GM21576 (cell line): ENCODE results near the gene SAMHD1.
"Not testable (repeated sequence)": the region's sequence is repeated elsewhere in the genome, so short reads cannot be mapped to it uniquely, and the experiment has no call there.

Experiments used
- ATAC-seq: cut with Tn5 transposase; IDR thresholded peaks from one replicate; pipeline ENCODE4 v1.9.1; 2021; ENCODE audit warnings: mild to moderate bottlenecking, moderate library complexity; ENCODE audit not compliant: unreplicated experiment

Gene SAMHD1

GRCh38 chr20:36951198-36951978 is at the start of gene SAMHD1:
Gene SAMHD1 (minus strand): TSS chr20:36951708. CDS start chr20:36951643, 65 bp downstream.
- ATAC-seq = peak; percentile 86

- not testable (repeated sequence) for ATAC-seq
Observed at GRCh38 chr20:37000171-37000570, 48.7 kb upstream of the SAMHD1 start.

GRCh38 chr20:36998652-36999051 is 47.1 kb upstream of the SAMHD1 start:
- no peak for ATAC-seq

DNA sequence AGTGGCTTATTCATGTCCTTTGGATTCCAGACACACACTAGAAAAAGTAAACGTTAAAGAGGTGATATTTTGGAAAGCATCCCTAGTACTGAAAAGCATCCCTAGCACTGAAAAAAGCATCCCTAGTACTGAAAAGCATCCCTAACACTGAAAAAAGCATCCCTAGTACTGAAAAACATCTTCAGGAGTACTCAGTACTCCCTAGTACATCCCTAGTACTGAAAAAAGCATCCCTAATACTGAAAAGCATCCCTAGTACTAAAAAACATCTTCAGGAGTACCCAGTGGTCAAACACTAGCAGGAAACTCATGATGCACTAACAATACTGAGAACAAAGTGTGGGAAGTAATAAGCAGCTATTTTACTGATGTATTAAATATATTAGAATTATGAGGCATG is 45.6 kb upstream of the SAMHD1 start:
- ATAC-seq = no peak

DNA sequence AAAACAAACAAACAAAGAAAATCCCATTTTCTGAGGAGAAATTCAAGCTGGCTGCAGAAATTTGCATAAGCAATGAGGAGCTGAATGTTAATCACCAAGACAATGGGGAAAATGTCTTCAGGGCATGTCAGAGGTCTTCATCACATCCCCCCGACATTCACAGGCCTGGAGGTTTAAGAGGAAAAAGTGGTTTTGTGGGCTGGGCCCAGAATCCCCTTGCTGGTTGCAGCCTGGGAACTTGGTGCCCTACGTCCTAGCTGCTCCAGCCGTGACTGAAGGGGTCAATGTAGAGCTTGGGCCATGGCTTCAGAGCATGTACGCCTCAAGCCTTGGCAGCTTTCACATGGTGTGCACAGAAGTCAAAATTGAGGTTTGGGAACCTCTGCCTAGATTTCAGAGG is 42.7 kb upstream of the SAMHD1 start:
- not testable (repeated sequence) for ATAC-seq

- no peak for ATAC-seq
Observed at GRCh38 chr20:36992802-36993334, 41.4 kb upstream of the SAMHD1 start.

GRCh38 chr20:36991703-36992102 is 40.2 kb upstream of the SAMHD1 start:
- no peak for ATAC-seq

DNA sequence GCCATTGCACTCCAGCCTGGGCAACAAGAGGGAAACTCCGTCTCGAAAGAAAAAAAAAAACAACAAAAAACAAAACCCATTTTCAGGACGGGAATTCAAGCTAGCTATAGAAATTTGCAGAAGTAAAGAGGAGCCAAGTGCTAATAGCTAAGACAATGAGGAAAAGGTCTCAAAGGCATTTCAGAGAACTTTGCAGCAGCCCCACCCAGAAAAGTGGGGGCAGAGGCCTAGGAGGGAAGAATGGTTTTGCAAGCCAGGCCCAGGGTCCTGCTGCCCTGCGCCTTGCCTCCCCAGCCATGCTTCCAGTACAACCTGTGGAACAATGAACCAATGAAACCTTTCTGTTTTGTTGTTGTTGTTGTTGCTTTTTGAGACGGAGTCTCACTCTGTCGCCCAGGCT is 38.3 kb upstream of the SAMHD1 start:
- no peak for ATAC-seq

- no peak for ATAC-seq
Observed at GRCh38 chr20:36988494-36988966, 37.0 kb upstream of the SAMHD1 start.

GRCh38 chr20:36984257-36984638 is 32.7 kb upstream of the SAMHD1 start:
- no peak for ATAC-seq

- no peak for ATAC-seq
Observed at GRCh38 chr20:36975099-36975818, 23.8 kb upstream of the SAMHD1 start.

- no peak for ATAC-seq
Observed at GRCh38 chr20:36974660-36975059, 23.2 kb upstream of the SAMHD1 start.

DNA sequence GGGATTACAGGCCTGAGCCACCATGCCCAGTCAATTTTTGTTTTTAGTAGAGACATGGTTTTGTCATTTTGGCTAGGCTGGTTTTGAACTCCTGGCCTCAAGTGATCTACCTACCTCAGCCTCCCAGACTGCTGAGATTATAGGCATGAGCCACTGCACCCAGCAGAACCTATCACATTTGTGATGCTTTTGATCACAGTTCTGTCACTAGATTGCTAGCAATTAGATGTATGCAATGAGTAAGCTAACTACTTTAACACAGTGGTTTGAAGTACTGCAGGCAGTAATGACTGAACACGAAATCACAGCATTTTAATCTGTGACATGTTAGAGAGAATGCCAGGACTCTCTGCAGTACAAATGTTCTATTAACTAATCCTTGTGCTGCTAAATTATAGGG is 19.6 kb upstream of the SAMHD1 start:
- ATAC-seq = no peak

DNA sequence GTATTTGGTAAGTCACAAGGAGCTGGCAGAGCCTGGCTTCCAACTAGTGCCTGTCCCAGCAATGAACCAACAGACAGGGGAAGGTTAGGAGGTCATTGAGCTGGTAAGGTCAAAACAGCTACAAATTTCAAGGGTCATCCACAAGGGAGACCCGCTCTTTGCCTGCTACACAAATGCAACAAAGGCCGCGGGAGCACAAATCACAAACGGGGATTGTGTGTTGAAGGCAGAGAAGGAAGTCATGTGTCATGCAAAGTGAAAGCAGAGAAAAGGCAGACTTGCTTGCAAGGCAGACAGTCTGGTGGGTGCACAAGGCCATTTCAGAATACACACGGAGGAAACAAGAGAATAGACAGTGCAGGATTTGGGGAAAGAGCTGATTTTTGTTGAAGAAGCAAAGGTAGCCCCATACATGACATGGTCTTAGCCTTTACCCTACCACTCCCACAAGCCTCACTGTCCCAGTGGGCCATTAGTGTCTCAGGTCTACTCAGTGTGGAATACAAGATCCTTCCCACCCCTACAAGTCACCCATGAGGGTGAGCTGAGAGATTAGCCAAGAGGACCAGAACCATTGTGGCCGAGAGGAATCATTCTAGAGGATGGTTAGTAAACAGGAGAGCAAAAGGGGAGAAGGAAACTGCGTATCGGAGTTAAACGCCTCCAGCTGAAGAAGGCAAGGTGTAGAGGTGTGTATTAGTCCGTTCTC is 18.1 kb upstream of the SAMHD1 start:
- no peak for ATAC-seq

- ATAC-seq = no peak
Observed at GRCh38 chr20:36969051-36969450, 17.5 kb upstream of the SAMHD1 start.

- no peak for ATAC-seq
Observed at GRCh38 chr20:36967636-36968035, 16.1 kb upstream of the SAMHD1 start.

- not testable (repeated sequence) for ATAC-seq
Observed at GRCh38 chr20:36966965-36967364, 15.5 kb upstream of the SAMHD1 start.

DNA sequence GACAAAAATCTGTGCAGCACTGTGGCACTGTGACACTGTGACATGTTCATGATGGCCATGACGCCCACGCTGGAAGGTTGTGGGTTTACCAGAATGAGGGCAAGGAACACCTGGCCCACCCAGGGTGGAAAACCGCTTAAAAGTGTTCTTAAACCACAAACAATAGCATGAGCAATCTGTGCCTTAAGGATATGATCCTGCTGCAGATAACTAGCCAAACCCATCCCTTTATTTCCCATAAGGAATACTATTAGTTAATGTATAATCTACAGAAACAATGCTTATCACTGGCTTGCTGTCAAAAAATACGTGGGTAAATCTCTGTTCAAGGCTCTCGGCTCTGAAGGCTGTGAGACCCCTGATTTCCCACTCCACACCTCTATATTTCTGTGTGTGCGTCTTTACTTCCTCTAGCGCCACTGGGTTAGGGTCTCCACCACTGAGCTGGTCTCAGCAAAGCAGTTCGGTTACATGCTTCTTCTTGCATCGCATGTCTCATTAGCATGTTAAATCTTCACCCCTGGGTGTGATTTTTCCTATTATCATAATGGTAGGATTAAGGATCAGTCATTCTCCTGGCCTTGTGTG is 10.9 kb upstream of the SAMHD1 start:
- ATAC-seq = not testable (repeated sequence)

GRCh38 chr20:36959242-36959641 is 7.7 kb upstream of the SAMHD1 start:
- ATAC-seq = no peak

- ATAC-seq = no peak
Observed at GRCh38 chr20:36957875-36958667, 6.6 kb upstream of the SAMHD1 start.
